Activated CD8-positive, alpha-beta memory T cell treated with anti-CD3 and anti-CD28 coated beads, Interleukin-2, amount 50 U/mL, for 1 hour (primary cell): ENCODE results near the gene JMJD4.

Source experiments
- DNase-seq: peaks from one replicate; pipeline ENCODE4 v3.0.0-alpha.2; 2020; ENCODE audit errors: extremely low read depth

Gene JMJD4

DNA sequence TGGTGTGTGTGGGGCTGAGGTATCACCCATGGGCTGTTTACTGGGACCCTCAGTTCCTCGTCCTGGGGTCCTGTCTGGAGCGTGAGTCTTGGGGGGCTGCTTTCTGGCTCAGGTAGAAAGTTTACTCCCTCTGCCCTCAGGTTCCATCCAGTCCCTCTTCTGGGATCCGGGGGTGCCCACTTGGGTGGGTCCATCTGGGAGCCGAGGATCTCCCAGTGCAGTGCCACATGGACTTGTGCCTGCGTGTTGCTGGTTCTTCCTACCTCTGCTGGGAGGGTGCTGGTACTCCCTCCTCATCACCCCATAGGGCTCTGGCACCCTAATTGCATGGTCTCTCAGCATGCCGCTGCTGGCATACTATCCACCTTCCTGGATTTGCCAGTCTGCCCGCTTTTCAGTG, 14.1 kb upstream of the JMJD4 start:
- no peak for DNase-seq

- DNase-seq, result no peak
These were observed 13.5 kb upstream of the JMJD4 start for GRCh38 chr1:227748496-227749182.

- DNase-seq, result no peak
These were observed 12.9 kb upstream of the JMJD4 start for GRCh38 chr1:227747948-227748495.

- no peak for DNase-seq
These were observed 12.3 kb upstream of the JMJD4 start for GRCh38 chr1:227747382-227747781.

DNA sequence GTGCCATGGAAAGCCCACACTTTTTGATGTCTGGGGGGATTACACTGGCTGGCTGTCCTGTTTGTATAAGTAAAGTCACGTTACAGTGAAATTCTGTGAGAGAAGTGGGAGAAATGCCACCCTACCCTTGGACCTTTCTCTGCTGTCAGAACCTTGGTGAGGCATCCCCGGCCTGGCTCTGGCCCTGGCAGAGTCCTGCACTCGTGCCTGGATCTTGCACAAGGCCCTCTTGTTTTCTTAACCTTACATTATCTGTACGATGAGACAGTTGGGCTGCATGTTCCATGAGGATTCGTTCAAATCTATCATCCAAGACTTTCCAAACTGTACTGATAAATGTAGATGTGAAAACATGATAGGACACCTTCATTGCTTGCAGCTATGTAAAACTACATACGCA, 11.6 kb upstream of the JMJD4 start:
- no peak for DNase-seq

DNA sequence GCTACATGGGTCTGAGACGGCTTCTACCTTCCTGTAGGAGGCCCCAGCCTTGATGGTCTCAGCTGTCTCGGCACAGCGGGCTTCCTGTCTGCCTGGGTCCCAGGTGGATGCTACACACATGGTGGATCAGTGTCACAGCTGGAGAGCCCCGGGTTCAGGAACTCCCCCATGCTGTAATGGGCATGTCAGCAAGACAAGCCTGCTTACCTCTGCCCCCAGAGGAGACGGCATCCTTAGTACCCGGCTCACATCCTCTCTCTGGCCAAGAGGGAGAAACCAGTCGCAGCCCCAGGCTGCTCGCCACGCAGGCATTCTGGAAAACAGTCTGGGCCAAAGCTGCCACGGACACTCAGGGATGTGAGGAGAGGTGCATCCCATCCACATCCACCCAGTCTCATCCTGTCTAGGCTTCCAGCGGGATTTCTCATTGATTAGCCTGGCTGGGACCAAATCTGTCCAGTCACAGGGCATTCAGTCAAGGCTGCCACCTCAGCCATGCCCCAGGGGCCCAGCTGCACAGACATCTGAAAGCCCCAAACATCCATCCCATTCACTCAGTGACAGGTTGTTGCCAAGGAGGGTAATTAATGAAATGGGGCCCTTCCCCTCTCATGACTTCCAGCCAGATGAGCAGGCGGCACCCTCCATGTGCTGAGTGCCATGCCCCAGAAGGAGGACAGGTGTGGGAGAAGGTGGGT, 10.6 kb upstream of the JMJD4 start:
- no peak for DNase-seq

DNA sequence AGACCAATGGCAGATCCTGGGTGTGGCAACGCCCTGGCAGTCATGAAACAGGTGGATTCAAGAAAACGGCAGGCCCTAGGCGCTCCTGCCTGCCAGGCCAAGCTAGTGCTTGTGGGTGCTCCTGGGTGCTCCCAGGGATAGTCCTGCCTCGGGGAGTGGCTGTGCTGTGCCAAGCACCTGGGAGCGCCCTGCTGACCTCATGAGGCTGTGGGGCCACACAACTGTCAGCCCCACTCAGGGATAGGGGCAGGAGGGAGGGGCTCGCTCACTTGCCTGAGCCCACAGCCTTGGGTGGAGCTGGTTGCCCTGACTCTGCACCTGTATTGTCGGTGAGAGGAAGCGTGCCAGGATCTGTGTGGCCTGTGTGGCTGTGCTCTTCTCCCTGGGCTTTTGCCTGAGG, 9.6 kb upstream of the JMJD4 start:
- DNase-seq, result no peak

DNA sequence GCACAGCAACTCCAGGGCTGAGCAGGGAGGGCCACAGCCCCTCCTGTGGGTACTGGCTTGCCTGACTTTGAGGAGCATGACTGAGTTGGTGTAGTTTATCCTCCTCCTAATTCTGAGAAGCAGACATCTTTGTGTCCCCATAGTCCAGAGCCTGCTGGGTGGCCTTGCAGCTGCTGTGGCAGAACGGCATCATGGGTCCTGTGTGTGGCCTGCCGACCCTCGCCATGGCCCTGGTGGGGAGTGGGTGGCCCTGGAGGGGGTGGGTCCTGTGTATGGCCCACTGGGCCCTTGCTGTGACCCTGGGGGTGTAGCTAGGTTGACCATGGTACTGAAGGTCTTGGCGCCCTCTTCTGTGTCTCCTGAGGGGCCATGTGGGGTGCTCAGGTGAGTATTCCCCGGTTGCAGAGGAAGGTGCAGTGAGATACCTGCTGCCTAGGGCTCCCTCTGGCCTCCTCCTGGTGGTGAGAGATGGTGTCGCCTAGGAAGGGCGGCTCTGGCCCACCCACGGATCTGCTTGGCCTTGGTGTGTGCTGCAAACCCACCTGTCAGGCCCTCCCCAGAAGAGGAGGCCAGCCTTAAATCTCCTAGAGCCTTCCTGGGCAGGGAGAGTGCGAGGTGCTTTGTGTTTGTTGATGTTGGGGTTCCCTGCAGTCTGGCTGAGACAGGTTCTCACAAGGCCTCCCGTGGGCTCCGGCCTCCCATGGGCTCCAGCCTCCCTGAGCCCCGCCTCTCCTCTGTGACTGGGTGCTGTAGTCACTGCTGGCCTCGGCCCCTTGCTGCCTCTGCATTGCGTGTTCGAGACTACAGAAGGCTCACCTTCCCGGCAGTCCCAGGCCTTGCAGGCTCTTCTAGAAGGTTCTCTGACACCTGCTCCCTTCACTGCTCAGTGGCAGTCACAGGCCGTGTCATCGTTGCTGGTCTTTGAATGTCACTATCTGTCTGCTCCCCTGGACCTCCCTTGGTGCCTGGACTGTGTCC, 7.9 kb upstream of the JMJD4 start:
- no peak for DNase-seq

GRCh38 chr1:227741166-227741870, 6.2 kb upstream of the JMJD4 start:
- no peak for DNase-seq

- no peak for DNase-seq
These were observed 5.4 kb upstream of the JMJD4 start for GRCh38 chr1:227740401-227740960.

DNA sequence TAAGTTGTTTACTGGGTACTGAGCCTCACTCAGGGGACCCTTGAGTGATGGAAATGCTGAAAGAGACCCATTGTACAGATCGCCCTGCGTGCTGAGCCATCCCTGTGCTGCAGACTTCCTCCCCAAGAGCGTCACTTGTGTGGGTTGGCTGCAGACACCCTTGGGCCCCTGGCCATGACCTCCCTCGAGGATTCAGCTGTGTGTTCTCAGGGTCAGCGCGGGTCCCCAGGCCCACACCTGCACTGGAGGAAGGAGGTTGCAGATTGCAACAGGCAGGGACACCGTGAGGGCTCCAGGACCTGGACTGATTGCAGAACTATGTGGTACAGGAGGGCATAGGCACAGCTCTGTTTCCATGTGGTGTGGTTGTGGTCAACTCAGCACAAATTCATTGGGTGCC, 4.5 kb upstream of the JMJD4 start:
- DNase-seq, result no peak

GRCh38 chr1:227738820-227739219, 3.7 kb upstream of the JMJD4 start:
- DNase-seq, result no peak

- DNase-seq, result no peak
These were observed 1.8 kb upstream of the JMJD4 start for GRCh38 chr1:227736814-227737432.

GRCh38 chr1:227735539-227736285, 610 bp upstream of the JMJD4 start:
- DNase-seq, result no peak

- DNase-seq, result no peak
These were observed 601 bp downstream of the JMJD4 start for GRCh38 chr1:227734546-227734855.

- no peak for DNase-seq
These were observed 1.2 kb downstream of the JMJD4 start for GRCh38 chr1:227733751-227734545.

GRCh38 chr1:227733309-227733705, 1.8 kb downstream of the JMJD4 start:
- DNase-seq, result no peak

DNA sequence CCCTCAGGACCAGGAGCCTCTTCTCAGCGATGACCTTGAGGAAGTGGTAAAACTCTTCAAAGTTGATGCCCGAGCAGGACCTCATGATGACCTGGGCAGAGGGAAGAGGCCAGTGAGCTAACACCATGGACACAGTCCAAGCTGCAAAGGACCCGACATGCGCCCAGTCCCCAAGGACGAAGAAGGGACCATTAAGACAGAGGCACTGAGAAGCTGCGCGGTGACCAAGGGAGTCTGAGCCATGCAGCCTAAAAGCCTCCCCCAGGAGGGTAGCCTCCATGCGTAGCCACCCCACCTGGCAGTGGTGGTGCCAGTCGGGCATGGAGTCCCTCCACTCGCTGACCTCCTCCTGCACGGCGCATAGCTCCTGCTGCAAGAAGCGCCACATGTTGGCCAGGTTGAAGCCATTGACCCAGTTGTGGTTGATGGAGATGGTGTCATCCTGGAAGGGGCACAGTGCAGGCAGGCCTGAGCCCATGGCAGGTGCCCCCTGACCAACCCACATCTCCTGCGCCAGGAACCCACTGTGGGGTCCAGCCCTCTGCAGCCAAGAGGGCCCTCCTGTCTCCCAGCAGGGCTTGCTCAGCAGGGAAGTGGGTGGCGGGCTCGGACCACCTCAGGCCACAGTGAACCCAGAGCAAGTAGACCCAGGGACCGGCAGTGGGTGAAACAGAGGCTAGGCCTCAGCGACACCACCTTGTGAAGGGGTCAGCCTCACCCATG, 2.4 kb downstream of the JMJD4 start:
- no peak for DNase-seq
